ENCODE results near the gene FBXL13. TPM values are rescaled to one million over a fixed set of nuclear protein-coding genes. Genes with fewer than 3 reads are reported as not detected.

Gene FBXL13
- total RNA-seq, 3 donors from 2014 or later (not counting 1 experiment from before 2014, with no cell fraction given) = 0.70 to 0.89 (median 0.85) TPM

DNA sequence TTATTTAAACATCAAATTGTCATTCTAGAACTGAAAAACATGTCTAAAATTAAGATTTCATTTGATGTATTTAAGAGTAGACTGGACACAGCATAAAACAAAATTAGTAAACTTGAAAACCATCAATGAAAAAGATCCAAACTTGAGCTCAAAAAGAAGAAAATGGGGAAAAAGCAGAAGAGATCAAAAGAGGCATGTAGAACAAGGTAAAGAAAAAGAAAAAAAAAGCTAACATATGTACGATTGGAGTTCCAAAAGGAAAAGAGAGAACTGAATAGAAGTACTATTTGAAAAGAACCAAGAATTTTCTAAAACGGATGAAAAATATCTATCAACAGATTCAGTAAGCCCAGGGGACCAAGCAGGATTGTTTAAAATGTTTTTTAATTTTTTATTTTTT, 3.6 kb downstream of the FBXL13 start:
- H3K4me3 Mint-ChIP-seq = no peak overlapping the region
- no peaks in the 10 kb centered on the region for H3K9me3 Mint-ChIP-seq
- H3K4me1 Mint-ChIP-seq = peaks cover 14 to 17% of the 10 kb centered on the region in 2 donors
- H3K27ac Mint-ChIP-seq = no peak overlapping the region
- Histone ChIP-seq H3K27me3 (ENCODE audit: control insufficient read depth, insufficient read depth, low read length) (no peaks in the 10 kb centered on the region), H3K4me3 (ENCODE audit: low read length) (no peak overlapping the region), H3K9me3 (ENCODE audit: control insufficient read depth, insufficient read depth, low read length) (no peaks in the 10 kb centered on the region), H3K36me3 (ENCODE audit: control insufficient read depth, insufficient read depth, low read length) (no peaks in the 10 kb centered on the region), H3K4me1 (ENCODE audit: control insufficient read depth, insufficient read depth, low read length) (peaks cover 13% of the 10 kb centered on the region), H3K27ac (ENCODE audit: low read length) (no peak overlapping the region)
- H3K36me3 Mint-ChIP-seq = no peaks in the 10 kb centered on the region
- ATAC-seq = no peak
- 88% methylated on average over 2 of the region's 2 CpGs for WGBS (ENCODE audit: insufficient coverage)
- intact Hi-C loops (cut with micrococcal nuclease) = no loop called here
- H3K27me3 Mint-ChIP-seq (ENCODE audit: low read depth in 2 of 2) = peaks cover 0 to 2% of the 10 kb centered on the region in 2 donors
- DNase-seq = no peak
- TF ChIP-seq, protein P1, sequence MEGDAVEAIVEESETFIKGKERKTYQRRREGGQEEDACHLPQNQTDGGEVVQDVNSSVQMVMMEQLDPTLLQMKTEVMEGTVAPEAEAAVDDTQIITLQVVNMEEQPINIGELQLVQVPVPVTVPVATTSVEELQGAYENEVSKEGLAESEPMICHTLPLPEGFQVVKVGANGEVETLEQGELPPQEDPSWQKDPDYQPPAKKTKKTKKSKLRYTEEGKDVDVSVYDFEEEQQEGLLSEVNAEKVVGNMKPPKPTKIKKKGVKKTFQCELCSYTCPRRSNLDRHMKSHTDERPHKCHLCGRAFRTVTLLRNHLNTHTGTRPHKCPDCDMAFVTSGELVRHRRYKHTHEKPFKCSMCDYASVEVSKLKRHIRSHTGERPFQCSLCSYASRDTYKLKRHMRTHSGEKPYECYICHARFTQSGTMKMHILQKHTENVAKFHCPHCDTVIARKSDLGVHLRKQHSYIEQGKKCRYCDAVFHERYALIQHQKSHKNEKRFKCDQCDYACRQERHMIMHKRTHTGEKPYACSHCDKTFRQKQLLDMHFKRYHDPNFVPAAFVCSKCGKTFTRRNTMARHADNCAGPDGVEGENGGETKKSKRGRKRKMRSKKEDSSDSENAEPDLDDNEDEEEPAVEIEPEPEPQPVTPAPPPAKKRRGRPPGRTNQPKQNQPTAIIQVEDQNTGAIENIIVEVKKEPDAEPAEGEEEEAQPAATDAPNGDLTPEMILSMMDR (IDR thresholded peaks at IDR 0.05) = no peak

DNA sequence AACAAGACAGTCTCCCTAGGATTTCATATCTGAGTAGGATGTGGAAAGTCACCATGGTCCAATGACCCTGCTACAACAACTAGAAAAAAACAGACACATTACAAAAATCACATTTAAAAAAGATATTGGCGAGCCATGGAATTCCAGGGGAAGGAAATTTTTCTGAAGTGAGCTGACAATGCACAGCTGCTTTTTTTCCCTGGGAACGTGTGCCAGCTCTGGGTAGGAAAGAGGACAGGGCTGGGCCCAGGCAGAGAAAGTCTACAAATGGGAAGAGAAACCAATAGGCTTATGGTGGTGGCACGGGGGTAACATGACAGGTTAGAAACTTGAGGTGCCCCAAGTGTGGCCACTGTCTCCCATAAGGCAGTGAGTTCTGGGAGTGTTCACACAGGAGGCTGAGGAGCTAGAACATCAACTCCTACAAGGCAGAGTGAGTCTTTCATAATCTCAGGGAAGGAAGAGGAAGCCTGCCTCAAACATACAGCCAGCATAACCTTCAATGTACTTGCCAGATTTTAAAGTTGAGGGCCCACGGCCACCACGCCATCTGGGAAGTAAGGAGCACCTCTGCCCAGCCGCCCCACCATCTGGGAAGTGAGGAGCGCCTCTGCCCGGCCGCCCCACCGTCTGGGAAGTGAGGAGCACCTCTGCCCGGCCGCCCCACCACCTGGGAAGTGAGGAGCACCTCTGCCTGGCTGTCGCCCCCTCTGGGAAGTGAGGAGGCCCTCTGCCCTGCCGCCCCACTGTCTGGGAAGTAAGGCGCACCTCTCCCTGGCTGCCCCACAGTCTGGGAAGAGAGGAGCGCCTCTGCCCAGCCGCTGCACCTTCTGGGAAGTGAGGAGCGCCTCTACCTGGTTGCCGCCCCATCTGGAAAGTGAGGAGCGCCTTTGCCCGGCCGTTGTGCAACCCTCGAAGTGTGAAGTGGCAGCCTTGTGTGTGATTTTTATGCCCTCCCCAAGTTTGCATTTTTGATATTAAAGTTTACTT, 5.9 kb downstream of the FBXL13 start:
- H3K4me3 Mint-ChIP-seq = no peak overlapping the region
- H3K4me3 ChIP-seq (ENCODE audit: low read length) = no peak overlapping the region
- intact Hi-C loops (cut with micrococcal nuclease) = no loop called here
- no peak overlapping the region for H3K27ac ChIP-seq (ENCODE audit: low read length)
- TF ChIP-seq, protein P1 (IDR thresholded peaks at IDR 0.05) = no peak
- H3K27me3 ChIP-seq (ENCODE audit: control insufficient read depth, insufficient read depth, low read length) = no peaks in the 10 kb centered on the region
- no peaks in the 10 kb centered on the region for H3K36me3 Mint-ChIP-seq
- no peak overlapping the region for H3K27ac Mint-ChIP-seq
- ATAC-seq = no peak
- 90% methylated on average over 23 of the region's 23 CpGs for WGBS (ENCODE audit: insufficient coverage)
- H3K4me1 ChIP-seq (ENCODE audit: control insufficient read depth, insufficient read depth, low read length) = no peaks in the 10 kb centered on the region
- H3K9me3 Mint-ChIP-seq = no peaks in the 10 kb centered on the region
- H3K27me3 Mint-ChIP-seq (ENCODE audit: low read depth in 2 of 2) = peaks cover 0 to 2% of the 10 kb centered on the region in 2 donors
- H3K4me1 Mint-ChIP-seq = no peaks in the 10 kb centered on the region
- H3K36me3 ChIP-seq (ENCODE audit: control insufficient read depth, insufficient read depth, low read length) = no peaks in the 10 kb centered on the region
- DNase-seq = no peak
- no peaks in the 10 kb centered on the region for H3K9me3 ChIP-seq (ENCODE audit: control insufficient read depth, insufficient read depth, low read length)

DNA sequence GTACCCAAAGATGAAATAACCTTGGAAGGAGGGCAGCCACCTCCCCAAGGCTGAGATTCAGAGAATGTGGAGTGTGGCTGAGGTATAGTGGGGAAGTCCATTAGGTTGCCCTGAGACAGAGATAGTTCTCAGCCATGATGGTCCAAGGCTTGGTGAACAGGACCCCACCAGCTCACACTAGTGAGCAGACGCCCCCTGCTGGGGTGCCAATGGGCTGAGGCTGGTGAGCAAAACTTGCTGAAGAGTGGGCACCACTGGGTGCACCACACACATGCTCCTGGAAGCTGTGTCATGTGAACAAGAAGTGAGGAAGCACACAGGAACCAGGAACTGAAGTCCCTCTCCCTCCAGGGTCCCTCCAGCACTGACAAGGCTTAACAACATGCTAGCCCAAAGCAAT, 8.9 kb downstream of the FBXL13 start:
- 33% methylated on average over 1 of the region's 1 CpG for WGBS (ENCODE audit: insufficient coverage)
- peaks cover 2 to 5% of the 10 kb centered on the region in 2 donors for H3K27me3 Mint-ChIP-seq (ENCODE audit: low read depth in 2 of 2)

More for the DNA sequence above, 8.9 kb downstream of the FBXL13 start:
- no peaks in the 10 kb centered on the region for H3K9me3 Mint-ChIP-seq
- no peak overlapping the region for H3K4me3 Mint-ChIP-seq
- DNase-seq (peak in 1 of 2 donors; percentile 55), ATAC-seq (peak; percentile 26 to 61 (median 48))
- no peaks in the 10 kb centered on the region for H3K36me3 ChIP-seq (ENCODE audit: control insufficient read depth, insufficient read depth, low read length)
- no peak overlapping the region for H3K27ac Mint-ChIP-seq
- no peaks in the 10 kb centered on the region for H3K4me1 ChIP-seq (ENCODE audit: control insufficient read depth, insufficient read depth, low read length)
- H3K9me3 ChIP-seq (ENCODE audit: control insufficient read depth, insufficient read depth, low read length) = no peaks in the 10 kb centered on the region
- no peaks in the 10 kb centered on the region for H3K36me3 Mint-ChIP-seq
- TF ChIP-seq, protein P1 (IDR thresholded peaks at IDR 0.05) = peak; percentile 20
- H3K4me1 Mint-ChIP-seq = no peaks in the 10 kb centered on the region
- no peak overlapping the region for H3K27ac ChIP-seq (ENCODE audit: low read length)
- intact Hi-C loops (cut with micrococcal nuclease) = no loop called here
- H3K27me3 ChIP-seq (ENCODE audit: control insufficient read depth, insufficient read depth, low read length) = no peaks in the 10 kb centered on the region
- H3K4me3 ChIP-seq (ENCODE audit: low read length) = no peak overlapping the region
